Stimulated activated naive CD4-positive, alpha-beta T cell treated with Interleukin-2 at 50 U/mL for 16 hours (primary cell): Measurements from ENCODE around the gene ADGRL3.

Source experiments
- DNase-seq: peaks from one replicate; lab custom pipeline; 2025; lab: John Stamatoyannopoulos, UW

ADGRL3 gene

GRCh38 chr4:61549336-61549735, 349.2 kb downstream of the ADGRL3 start:
- no peak for DNase-seq

GRCh38 chr4:61553557-61554125, 353.5 kb downstream of the ADGRL3 start:
- DNase-seq, result no peak

DNA sequence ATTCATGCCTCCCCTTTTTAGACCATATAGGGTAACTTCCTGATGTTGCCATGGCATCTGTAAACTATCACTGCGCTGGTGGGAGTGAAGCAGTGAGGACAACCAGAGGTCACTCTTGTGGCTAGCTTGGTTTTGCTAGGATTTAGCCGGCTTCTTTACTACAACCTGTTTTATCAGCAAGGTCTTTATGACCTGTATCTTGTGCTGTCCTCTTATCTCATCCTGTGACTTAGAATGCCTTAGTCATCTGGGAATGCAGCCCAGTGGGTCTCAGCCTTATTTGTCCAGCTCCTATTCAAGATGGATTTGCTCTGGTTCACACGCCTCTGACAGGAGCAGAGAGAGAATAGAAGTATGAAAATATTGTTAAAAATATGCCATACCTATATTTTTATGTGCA, 355.7 kb downstream of the ADGRL3 start:
- no peak for DNase-seq

DNA sequence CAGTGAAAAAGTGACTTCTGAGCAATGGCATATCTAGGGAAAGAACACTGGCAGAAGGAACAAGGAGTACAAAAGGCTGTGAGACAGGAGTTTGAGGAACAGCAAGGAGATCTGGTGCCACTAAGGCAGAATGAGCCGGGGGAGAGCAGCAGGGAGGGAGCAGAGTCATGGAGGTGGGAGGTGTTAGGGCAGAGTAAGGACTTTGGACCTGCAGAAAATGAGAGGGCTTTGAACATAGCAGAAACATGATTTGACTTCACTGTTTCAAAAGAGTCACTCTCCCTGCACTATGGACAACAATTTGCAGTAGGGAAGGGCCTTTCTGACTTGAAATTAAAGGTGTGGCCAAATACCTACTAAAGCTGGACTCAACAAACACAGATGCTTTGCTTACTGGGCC, 356.2 kb downstream of the ADGRL3 start:
- no peak for DNase-seq

DNA sequence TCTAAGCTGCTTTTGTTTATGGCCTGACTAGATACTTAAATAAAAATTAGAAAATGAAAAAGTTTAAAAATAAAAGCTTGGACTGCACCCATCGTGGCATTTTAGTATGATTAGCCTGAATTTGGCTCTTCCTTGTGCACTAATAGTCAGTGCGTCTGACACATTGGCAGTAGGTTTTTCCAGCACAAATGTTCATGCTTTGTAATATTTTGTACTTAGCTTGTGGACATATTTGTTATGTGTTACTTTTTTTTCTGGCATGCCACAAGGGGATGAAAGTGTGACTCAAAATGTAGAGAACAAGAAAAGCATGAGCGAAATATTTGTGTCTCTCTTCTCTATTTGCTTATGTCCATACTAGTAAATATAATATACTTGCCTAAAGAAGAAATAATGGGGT, 359.3 kb downstream of the ADGRL3 start:
- no peak for DNase-seq

DNA sequence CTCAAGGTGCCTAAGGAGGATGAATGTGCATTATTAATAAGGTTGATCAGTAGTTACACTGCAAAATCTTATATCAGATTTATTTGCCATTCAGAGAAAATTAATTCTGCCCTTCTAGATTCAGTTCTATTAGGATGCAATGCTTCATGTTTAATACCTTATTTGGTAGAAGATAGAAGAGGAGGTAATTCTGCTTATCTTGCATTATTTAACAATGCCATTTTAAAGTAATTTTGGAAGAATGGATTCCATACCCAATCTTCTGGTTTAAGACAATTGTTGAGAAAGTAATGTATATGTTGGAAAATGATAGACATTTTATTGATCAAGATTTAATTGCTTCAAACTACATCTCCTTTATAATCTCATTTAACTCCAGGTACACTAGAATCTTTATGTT, 360.9 kb downstream of the ADGRL3 start:
- DNase-seq, result no peak

GRCh38 chr4:61571761-61572559, 371.8 kb downstream of the ADGRL3 start:
- no peak for DNase-seq

DNA sequence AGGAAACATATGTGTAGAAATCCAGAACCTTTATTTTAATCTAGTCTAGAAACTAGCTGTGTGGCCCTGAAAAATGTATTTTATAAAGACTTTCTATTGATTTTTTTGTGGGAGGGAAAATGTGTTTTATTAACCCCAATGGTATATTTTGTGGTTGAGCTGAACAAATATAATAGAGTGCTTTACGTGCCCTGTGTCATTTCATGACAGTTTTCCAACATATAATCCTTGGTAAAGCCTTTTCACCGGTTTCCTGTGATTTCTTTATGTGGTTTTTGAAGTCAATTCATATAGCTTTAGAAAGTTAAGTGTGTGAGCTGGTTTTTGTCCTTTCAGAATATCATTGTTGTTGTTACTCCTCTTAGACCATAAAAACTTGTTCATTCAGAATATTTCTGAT, 375.7 kb downstream of the ADGRL3 start:
- DNase-seq, result no peak

DNA sequence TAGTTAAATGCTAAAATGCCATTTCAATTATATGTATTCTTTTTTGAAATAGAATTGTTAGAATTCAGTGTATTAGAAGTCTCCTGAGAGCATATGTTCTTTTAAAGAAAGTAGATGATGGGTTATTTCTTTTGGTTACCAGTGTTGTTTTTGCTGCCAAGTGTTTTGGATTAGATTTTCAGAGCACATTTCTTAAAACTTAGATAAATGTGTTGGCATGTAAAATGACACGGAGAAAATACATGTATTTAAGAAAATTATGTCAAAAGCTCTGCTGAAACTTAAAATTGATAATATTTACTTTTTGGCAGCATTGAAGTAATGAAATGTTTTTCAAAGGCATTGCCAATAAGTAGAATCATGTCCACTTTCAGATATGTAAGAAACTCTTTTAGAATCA, 379.7 kb downstream of the ADGRL3 start:
- DNase-seq, result no peak

DNA sequence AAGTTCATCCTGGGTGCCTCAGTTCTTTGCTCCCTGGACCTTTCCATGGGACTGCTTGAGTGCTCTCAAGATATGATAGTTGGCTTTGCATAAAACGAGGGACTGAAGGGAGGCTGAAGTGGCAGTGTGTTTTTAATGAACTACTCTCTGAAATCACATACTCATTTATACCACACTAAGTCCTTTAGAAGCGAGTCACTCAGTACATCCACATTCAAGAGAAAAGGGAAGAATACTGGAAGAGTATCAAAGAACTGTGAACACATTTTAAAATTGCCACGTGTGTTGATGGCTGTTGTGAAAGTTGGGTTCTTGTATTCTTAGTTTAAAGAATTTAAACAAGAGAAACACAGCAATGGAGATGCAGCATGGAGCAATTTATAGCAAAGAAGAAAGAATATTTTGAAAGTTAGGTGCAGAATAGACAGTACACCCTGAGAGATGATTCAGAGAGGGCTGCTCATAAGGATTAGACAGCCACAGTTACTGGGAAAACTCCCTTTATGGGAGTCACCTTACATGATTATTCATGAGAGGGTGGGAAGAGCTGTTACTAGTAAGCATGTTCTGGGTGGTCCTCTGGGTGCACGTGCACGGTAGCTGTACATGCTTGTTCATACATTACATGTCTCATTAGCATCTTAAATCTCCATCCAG, 380.7 kb downstream of the ADGRL3 start:
- no peak for DNase-seq

GRCh38 chr4:61583696-61584095, 383.6 kb downstream of the ADGRL3 start:
- DNase-seq, result no peak

GRCh38 chr4:61588621-61589402, 388.7 kb downstream of the ADGRL3 start:
- DNase-seq, result no peak

- no peak for DNase-seq
Measured at GRCh38 chr4:61590881-61591280, 390.8 kb downstream of the ADGRL3 start.

DNA sequence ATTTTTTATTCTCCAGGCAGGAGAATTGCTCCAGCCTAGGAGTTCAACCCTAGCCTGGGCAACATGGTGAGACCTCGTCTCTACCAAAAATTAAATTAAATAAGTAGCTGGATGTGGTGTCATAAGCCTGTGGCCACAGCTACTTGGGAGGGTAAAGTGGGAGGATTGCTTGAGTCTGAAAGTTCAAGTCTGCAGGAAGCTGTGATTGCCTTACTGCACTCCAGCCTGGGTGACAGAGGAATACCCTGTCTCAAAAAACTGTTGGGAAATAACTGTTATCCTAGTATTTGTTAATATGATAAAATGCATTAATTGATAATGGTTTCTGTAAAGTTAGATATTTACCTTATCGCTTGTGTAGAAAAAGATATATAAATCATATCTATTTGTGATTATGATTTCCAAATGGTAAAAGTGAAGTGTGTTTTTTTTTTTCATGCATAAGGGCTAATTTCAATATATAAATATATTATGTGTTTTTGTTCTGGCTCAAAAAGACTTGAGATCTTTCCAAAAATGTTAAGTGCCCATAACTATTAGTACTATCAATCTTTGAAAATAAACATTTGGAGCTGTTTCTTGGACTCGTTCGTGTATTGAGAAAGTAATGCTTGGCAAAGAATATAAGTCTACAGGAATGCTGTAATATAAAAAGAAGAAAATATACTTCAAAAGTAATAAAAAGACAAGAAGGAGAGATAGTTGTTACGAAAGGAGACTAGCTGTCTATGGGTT, 396.6 kb downstream of the ADGRL3 start:
- no peak for DNase-seq

GRCh38 chr4:61603086-61603485, 403.0 kb downstream of the ADGRL3 start:
- DNase-seq, result no peak

- DNase-seq, result no peak
Measured at GRCh38 chr4:61604054-61604453, 403.9 kb downstream of the ADGRL3 start.

DNA sequence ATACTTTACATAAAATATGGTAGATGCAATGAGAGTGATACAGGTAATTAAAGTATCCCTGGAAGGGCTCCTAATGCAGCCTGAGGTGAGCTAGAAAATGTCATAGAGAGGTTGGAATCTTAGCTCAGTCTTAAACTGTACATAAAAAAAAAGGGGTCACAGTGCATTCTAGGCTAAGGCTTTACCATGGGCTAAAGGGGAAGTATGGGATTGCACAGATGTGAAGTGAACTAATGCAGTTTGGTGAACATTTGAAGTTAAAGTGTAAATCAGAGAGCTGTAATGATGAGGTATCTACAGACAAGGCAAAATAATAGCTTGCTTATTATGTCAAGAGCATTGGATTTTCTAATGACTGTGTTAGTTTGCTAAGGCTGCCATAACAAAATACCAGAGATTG, 405.9 kb downstream of the ADGRL3 start:
- no peak for DNase-seq

GRCh38 chr4:61614231-61614630, 414.1 kb downstream of the ADGRL3 start:
- DNase-seq, result no peak

DNA sequence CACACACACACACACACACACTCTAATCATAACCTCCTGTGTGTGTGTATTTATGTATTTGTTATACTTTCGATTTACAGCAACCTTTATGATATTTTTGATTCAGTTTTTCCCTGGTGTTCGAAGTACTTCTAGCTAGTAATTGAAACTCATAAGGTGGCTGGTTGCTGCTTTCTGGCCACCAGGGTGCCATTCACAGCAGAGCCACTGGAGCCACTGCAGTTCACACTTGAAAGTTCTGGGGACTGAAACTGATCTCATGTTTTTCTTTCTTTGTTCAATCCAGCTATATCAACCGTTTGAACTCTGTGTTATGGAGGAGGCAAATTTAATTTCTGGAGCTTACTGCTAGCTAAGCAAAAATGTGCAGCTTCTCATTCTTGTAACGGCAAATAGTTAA, 419.4 kb downstream of the ADGRL3 start:
- DNase-seq, result no peak

DNA sequence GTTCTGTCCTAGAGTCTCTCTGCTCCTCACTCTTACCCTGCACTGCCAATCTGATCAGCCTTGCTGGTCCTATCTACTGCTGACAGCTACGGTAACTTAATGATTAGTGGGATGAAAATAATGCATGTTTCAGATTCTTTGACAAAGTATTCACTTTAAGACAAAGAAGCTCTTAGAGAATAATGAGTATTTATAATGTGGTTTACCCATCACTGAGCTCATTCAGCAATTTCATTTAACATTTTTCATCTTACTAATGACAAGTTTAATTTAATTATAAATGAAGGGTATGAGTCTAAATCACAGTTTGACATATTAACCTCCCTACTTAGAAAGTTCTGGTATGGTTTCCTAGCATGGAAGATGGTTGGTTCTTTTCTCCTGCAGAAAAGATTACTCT, 428.2 kb downstream of the ADGRL3 start:
- no peak for DNase-seq

DNA sequence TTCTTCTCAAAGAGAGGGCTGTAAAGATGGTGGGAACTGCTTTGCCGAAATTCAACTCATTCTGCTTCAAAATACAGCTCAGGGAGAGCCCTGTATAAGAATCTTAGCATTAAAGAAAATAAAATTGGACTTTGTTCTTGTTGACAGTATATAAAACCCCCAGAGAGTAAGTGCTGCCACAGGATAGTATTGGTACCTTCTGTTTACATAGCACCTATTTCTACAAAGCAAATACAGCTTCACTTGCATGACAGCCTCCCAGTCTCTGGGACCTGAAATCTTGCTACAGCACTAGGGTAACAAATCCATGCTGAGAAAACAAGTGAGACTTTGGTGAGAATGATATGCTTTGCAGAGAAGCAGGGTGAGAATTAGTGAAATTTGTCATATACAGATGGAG, 428.6 kb downstream of the ADGRL3 start:
- DNase-seq, result no peak

DNA sequence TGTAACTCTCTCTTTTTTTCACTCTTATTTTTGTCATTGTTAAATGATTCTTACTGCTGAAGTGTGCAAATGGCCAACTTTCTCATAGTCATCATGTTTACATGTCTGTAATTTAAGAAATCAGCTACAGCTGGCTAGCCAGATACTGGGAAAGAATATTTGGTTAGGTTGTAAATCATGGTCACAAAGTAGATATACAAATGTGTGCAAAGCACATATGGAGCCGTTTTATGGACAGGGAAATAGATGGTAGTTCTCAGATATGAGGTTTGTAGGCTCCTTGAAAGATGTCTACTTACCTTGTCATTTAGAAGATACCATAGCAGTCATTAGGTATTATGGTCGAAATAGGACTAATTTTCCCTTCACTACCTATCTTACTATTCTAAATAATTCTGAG, 430.4 kb downstream of the ADGRL3 start:
- DNase-seq, result no peak
